ENCODE results near the gene MEIS1.

MEIS1 gene

DNA sequence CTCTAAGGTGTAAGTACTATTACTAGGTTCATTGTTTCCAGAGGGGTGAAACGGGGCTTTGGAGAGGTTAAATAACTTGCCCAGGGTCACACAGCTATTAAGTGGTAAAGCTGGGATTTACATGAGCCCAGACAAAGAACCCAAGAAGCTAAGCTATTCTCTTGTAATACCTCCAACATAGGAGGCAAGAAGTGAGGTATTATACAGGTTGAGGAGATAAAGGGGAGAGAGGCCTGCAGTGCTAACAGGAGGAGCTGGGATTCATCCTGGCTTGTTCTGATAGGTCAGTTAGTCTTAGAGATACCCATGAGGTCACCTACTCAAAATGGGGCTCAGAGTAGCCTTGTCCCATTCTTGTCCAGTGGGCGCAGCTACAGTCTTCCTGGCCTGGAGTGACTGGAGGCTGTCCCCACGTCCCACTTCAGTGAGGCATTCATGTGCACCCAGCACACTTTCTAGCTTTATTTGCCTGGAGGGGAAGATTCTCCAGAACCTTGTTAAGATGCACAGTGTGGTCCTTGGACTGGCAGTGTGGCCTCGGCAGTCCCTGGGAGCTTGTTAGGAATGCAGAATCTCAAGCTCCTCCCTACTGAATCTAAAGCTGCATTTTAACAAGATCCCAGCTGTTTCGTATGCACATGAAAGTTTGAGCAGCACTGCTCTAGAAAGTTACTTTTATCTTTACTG, 63.5 kb downstream of the MEIS1 start:
- no peaks in the 10 kb centered on the region for H3K36me3 ChIP-seq (ENCODE audit: control insufficient read depth, low read length)
- H3F3A ChIP-seq (ENCODE audit: control insufficient read depth, insufficient read depth), result no peaks in the 10 kb centered on the region
- no peaks in the 10 kb centered on the region for H4K20me1 ChIP-seq (ENCODE audit: control insufficient read depth, insufficient read depth, low read depth, low read length)
- no peak overlapping the region for H3K27ac ChIP-seq (ENCODE audit: low read depth, low read length)
- H3K9me3 ChIP-seq (ENCODE audit: control insufficient read depth, insufficient read depth, low read length), result no peaks in the 10 kb centered on the region
- TF ChIP-seq CTCF (IDR thresholded peaks at IDR 0.05; ENCODE audit: low read depth, low read length, poor library complexity, severe bottlenecking), result no peak
- TF ChIP-seq EZH2phosphoT487 (IDR thresholded peaks at IDR 0.05; ENCODE audit: borderline replicate concordance, low read length), result no peak
- no peaks in the 10 kb centered on the region for H3K79me2 ChIP-seq (ENCODE audit: control insufficient read depth, low read length)
- no peak overlapping the region for H3K4me2 ChIP-seq (ENCODE audit: low read length)
- H3K9me2 ChIP-seq (replicated peaks; ENCODE audit: control insufficient read depth, low read length), result no peaks in the 10 kb centered on the region
- no peak overlapping the region for H3K4me3 ChIP-seq (ENCODE audit: low read length)
- no peaks in the 10 kb centered on the region for H3K4me1 ChIP-seq (ENCODE audit: control insufficient read depth, low read length)
- no peaks in the 10 kb centered on the region for H3K27me3 ChIP-seq (ENCODE audit: control insufficient read depth, low read length)

- Histone ChIP-seq H3K4me2 (ENCODE audit: low read length) (no peak overlapping the region), H4K20me1 (ENCODE audit: control insufficient read depth, insufficient read depth, low read depth, low read length) (no peaks in the 10 kb centered on the region), H3K27me3 (ENCODE audit: control insufficient read depth, low read length) (no peaks in the 10 kb centered on the region), H3K9me3 (ENCODE audit: control insufficient read depth, insufficient read depth, low read length) (no peaks in the 10 kb centered on the region), H3K36me3 (ENCODE audit: control insufficient read depth, low read length) (no peaks in the 10 kb centered on the region), H3K27ac (ENCODE audit: low read depth, low read length) (no peak overlapping the region), H3K4me1 (ENCODE audit: control insufficient read depth, low read length) (no peaks in the 10 kb centered on the region), H3K4me3 (ENCODE audit: low read length) (no peak overlapping the region), H3F3A (ENCODE audit: control insufficient read depth, insufficient read depth) (no peaks in the 10 kb centered on the region), H3K9me2 (replicated peaks; ENCODE audit: control insufficient read depth, low read length) (no peaks in the 10 kb centered on the region), H3K79me2 (ENCODE audit: control insufficient read depth, low read length) (no peaks in the 10 kb centered on the region)
- TF ChIP-seq CTCF (IDR thresholded peaks at IDR 0.05; ENCODE audit: low read depth, low read length, poor library complexity, severe bottlenecking) (no peak), EZH2phosphoT487 (IDR thresholded peaks at IDR 0.05; ENCODE audit: borderline replicate concordance, low read length) (no peak)
Measured at GRCh38 chr2:66501267-66501666, 66.3 kb downstream of the MEIS1 start.

- no peaks in the 10 kb centered on the region for H3K9me3 ChIP-seq (ENCODE audit: control insufficient read depth, insufficient read depth, low read length)
- H3K4me2 ChIP-seq (ENCODE audit: low read length), result no peak overlapping the region
- H3K36me3 ChIP-seq (ENCODE audit: control insufficient read depth, low read length), result no peaks in the 10 kb centered on the region
- no peaks in the 10 kb centered on the region for H3K79me2 ChIP-seq (ENCODE audit: control insufficient read depth, low read length)
- TF ChIP-seq CTCF (IDR thresholded peaks at IDR 0.05; ENCODE audit: low read depth, low read length, poor library complexity, severe bottlenecking) (no peak), EZH2phosphoT487 (IDR thresholded peaks at IDR 0.05; ENCODE audit: borderline replicate concordance, low read length) (no peak)
- no peaks in the 10 kb centered on the region for H3F3A ChIP-seq (ENCODE audit: control insufficient read depth, insufficient read depth)
- H3K27ac ChIP-seq (ENCODE audit: low read depth, low read length), result no peak overlapping the region
- no peak overlapping the region for H3K4me3 ChIP-seq (ENCODE audit: low read length)
- H4K20me1 ChIP-seq (ENCODE audit: control insufficient read depth, insufficient read depth, low read depth, low read length), result no peaks in the 10 kb centered on the region
- H3K9me2 ChIP-seq (replicated peaks; ENCODE audit: control insufficient read depth, low read length), result no peaks in the 10 kb centered on the region
- H3K4me1 ChIP-seq (ENCODE audit: control insufficient read depth, low read length), result no peaks in the 10 kb centered on the region
- no peaks in the 10 kb centered on the region for H3K27me3 ChIP-seq (ENCODE audit: control insufficient read depth, low read length)
Measured at GRCh38 chr2:66506265-66506664, 71.3 kb downstream of the MEIS1 start.
